ENCODE measurements around the gene ADGRA1.
"Not testable (repeated sequence)": the region's sequence is repeated elsewhere in the genome, so short reads cannot be mapped to it uniquely, and the experiment has no call there.

Gene ADGRA1

GRCh38 chr10:133166504-133166827 is 78.7 kb downstream of the ADGRA1 start:
- no peak for DNase-seq

GRCh38 chr10:133166828-133167692 is 79.3 kb downstream of the ADGRA1 start:
- no peak for DNase-seq

- DNase-seq: no peak
Observed at GRCh38 chr10:133167693-133168616, 80.2 kb downstream of the ADGRA1 start.

GRCh38 chr10:133168617-133169031 is 80.9 kb downstream of the ADGRA1 start:
- no peak for DNase-seq

GRCh38 chr10:133169173-133169947 is 81.6 kb downstream of the ADGRA1 start:
- DNase-seq: no peak

- no peak for DNase-seq
Observed at GRCh38 chr10:133170092-133170491, 82.4 kb downstream of the ADGRA1 start.

- DNase-seq: no peak
Observed at GRCh38 chr10:133173860-133174640, 86.3 kb downstream of the ADGRA1 start.

- DNase-seq: no peak
Observed at GRCh38 chr10:133174689-133175263, 87.1 kb downstream of the ADGRA1 start.

- DNase-seq: not testable (repeated sequence)
Observed at GRCh38 chr10:133175624-133176023, 87.9 kb downstream of the ADGRA1 start.

GRCh38 chr10:133176546-133176945 is 88.8 kb downstream of the ADGRA1 start:
- DNase-seq: no peak

GRCh38 chr10:133177380-133178157 is 89.8 kb downstream of the ADGRA1 start:
- no peak for DNase-seq

GRCh38 chr10:133178357-133179127 is 90.8 kb downstream of the ADGRA1 start:
- no peak for DNase-seq

GRCh38 chr10:133179128-133179520 is 91.4 kb downstream of the ADGRA1 start:
- DNase-seq: no peak

- DNase-seq: no peak
Observed at GRCh38 chr10:133179651-133180050, 91.9 kb downstream of the ADGRA1 start.

GRCh38 chr10:133180192-133180964 is 92.7 kb downstream of the ADGRA1 start:
- DNase-seq: no peak

- no peak for DNase-seq
Observed at GRCh38 chr10:133180965-133181639, 93.4 kb downstream of the ADGRA1 start.

All from activated CD4-positive, alpha-beta T cell treated with anti-CD3 and anti-CD28 coated beads, Interleukin-2, amount 50 U/mL, for 48 hours (primary cell).